H1 (cell line): ENCODE measurements around the gene AK5. TPM values are rescaled to one million over a fixed set of nuclear protein-coding genes. Genes with fewer than 3 reads are reported as not detected.

Experiments
- CTCF ChIA-PET: fragments of 300-600 bp; sonication (Branson Sonifier 250); formaldehyde crosslinking; loops from one replicate; lab custom pipeline; 2021; ENCODE audit not compliant: partially characterized antibody; lab: Charles Lee
- POLR2A ChIA-PET: fragments of 300-600 bp; sonication (Branson Sonifier 250); formaldehyde crosslinking; loops from one replicate; lab custom pipeline; 2021; ENCODE audit warnings: inconsistent platforms; ENCODE audit not compliant: partially characterized antibody; lab: Charles Lee
- DNase-seq, 2 experiments: peaks; one replicate each; pipeline versions ENCODE4 v3.0.0 to v3.0.0-alpha.2; 2010 to 2022; ENCODE audit warnings: low spot score in 2 of 2, low read depth in 1 of 2, mixed read lengths in 1 of 2
- FAIRE-seq: peaks from 2 replicates; lab custom pipeline; 2011; peaks lifted over from hg19 to GRCh38; lab: Jason Lieb, UNC
- H2AFZ ChIP-seq: 2 replicates; pipeline ENCODE4 v1.8.1; 2012; ENCODE audit warnings: low read length, inconsistent platforms
- H2AK5ac ChIP-seq: 2 replicates; pipeline ENCODE4 v1.6.1; 2013; ENCODE audit warnings: low read depth, low read length
- H2BK120ac ChIP-seq: replicated peaks from 2 replicates; pipeline ENCODE3; 2013; ENCODE audit warnings: low read depth, low read length, inconsistent platforms
- H2BK12ac ChIP-seq: 2 replicates; pipeline ENCODE4 v1.6.1; 2013; ENCODE audit warnings: low read depth, low read length
- H2BK15ac ChIP-seq: 2 replicates; pipeline ENCODE4 v1.6.1; 2013; ENCODE audit warnings: low read length
- H2BK20ac ChIP-seq: 2 replicates; pipeline ENCODE4 v1.6.1; 2013; ENCODE audit warnings: low read length
- H2BK5ac ChIP-seq: 2 replicates; pipeline ENCODE4 v1.6.1; 2013; ENCODE audit warnings: low read depth, low read length
- H3K14ac ChIP-seq: 2 replicates; pipeline ENCODE4 v1.6.1; 2013; ENCODE audit warnings: inconsistent platforms; ENCODE audit not compliant: insufficient read length
- H3K18ac ChIP-seq: 2 replicates; pipeline ENCODE4 v1.6.1; 2013; ENCODE audit warnings: low read length; ENCODE audit errors: extremely low read depth
- H3K23ac ChIP-seq: 2 replicates; pipeline ENCODE4 v1.6.1; 2013; ENCODE audit warnings: inconsistent platforms; ENCODE audit not compliant: insufficient read length
- H3K23me2 ChIP-seq: 2 replicates; pipeline ENCODE4 v1.6.1; 2013; ENCODE audit warnings: low read depth, low read length
- H3K27ac ChIP-seq: 2 replicates; pipeline ENCODE4 v1.6.1; 2011; ENCODE audit warnings: low read depth, low read length, inconsistent platforms
- H3K27me3 ChIP-seq, 4 experiments: replicated peaks in 1 of 4; 1 replicate in 1 of 4; 2 replicates in 3 of 4; pipeline versions ENCODE4 v1.6.1 to v1.8.1; 2011 to 2013; ENCODE audit warnings: low read length in 3 of 4, mild to moderate bottlenecking in 3 of 4, inconsistent platforms in 2 of 4, mixed read lengths in 2 of 4, moderate library complexity in 1 of 4; ENCODE audit not compliant: control insufficient read depth in 3 of 4, insufficient read depth in 3 of 4; ENCODE audit errors: extremely low read depth in 1 of 4
- H3K36me3 ChIP-seq, 4 experiments: 2 replicates each; pipeline versions ENCODE4 v1.6.1 to v1.8.1; 2011 to 2013; ENCODE audit warnings: mild to moderate bottlenecking in 4 of 4, low read length in 3 of 4, moderate library complexity in 2 of 4, control low read depth in 1 of 4, inconsistent platforms in 1 of 4; ENCODE audit not compliant: insufficient read depth in 4 of 4, control insufficient read depth in 2 of 4
- H3K4ac ChIP-seq: replicated peaks from 2 replicates; pipeline ENCODE3; 2013; ENCODE audit warnings: low read length, low read depth, mixed read lengths, inconsistent platforms; ENCODE audit not compliant: insufficient read length
- H3K4me1 ChIP-seq, 4 experiments: replicated peaks in 1 of 4; 1 replicate in 1 of 4; 2 replicates in 3 of 4; pipeline versions ENCODE4 v1.6.1 to v1.8.1; 2011 to 2013; ENCODE audit warnings: low read length in 3 of 4, inconsistent platforms in 2 of 4, mixed read lengths in 1 of 4; ENCODE audit not compliant: insufficient read depth in 4 of 4, control insufficient read depth in 3 of 4
- H3K4me2 ChIP-seq, 2 experiments: 2 replicates each; pipeline versions ENCODE4 v1.6.1 to v1.8.1; 2011 to 2013; ENCODE audit warnings: low read depth in 2 of 2, low read length in 2 of 2, control low read depth in 1 of 2, inconsistent platforms in 1 of 2, mild to moderate bottlenecking in 1 of 2; ENCODE audit not compliant: insufficient read depth in 1 of 2
- H3K4me3 ChIP-seq, 4 experiments: fragments of 200-600, 300-600 bp in 1 of 4; sonication (generic), shearing (Covaris generic), sonication (Bioruptor Twin) in 1 of 4; 2 replicates each; pipeline versions ENCODE4 v1.5.1 to v1.8.1; 2011 to 2016; ENCODE audit warnings: low read length in 4 of 4, low read depth in 3 of 4, control low read depth in 2 of 4, inconsistent platforms in 2 of 4, mild to moderate bottlenecking in 2 of 4, mixed read lengths in 1 of 4, moderate library complexity in 1 of 4; ENCODE audit not compliant: insufficient read depth in 2 of 4; ENCODE audit errors: extremely low read depth in 1 of 4
- H3K56ac ChIP-seq: replicated peaks from 2 replicates; pipeline ENCODE3; 2013; ENCODE audit warnings: low read depth, mild to moderate bottlenecking, mixed read lengths, low read length, inconsistent platforms; ENCODE audit not compliant: insufficient read length
- H3K79me1 ChIP-seq: 2 replicates; pipeline ENCODE4 v1.6.1; 2013; ENCODE audit warnings: low read depth, low read length, control low read depth
- H3K79me2 ChIP-seq, 2 experiments: 2 replicates each; pipeline versions ENCODE4 v1.6.1 to v1.8.1; 2012 to 2013; ENCODE audit warnings: low read length in 2 of 2, mild to moderate bottlenecking in 2 of 2, inconsistent platforms in 1 of 2; ENCODE audit not compliant: insufficient read depth in 2 of 2, control insufficient read depth in 1 of 2
- H3K9ac ChIP-seq, 4 experiments: replicated peaks in 1 of 4; 1 replicate in 1 of 4; 2 replicates in 3 of 4; pipeline versions ENCODE4 v1.6.1 to v1.8.1; 2011 to 2013; ENCODE audit warnings: low read depth in 3 of 4, low read length in 3 of 4, control low read depth in 2 of 4, mild to moderate bottlenecking in 2 of 4, moderate library complexity in 2 of 4, inconsistent platforms in 1 of 4; ENCODE audit errors: extremely low read depth in 1 of 4
- H3K9me3 ChIP-seq, 2 experiments: 2 replicates each; pipeline versions ENCODE4 v1.6.1 to v1.8.1; 2012 to 2013; ENCODE audit warnings: mild to moderate bottlenecking in 2 of 2, moderate library complexity in 2 of 2, control low read depth in 1 of 2, inconsistent platforms in 1 of 2, low read depth in 1 of 2, low read length in 1 of 2, mixed read lengths in 1 of 2; ENCODE audit not compliant: insufficient read depth in 2 of 2
- H4K20me1 ChIP-seq, 2 experiments: replicated peaks in 1 of 2; 2 replicates each; pipeline versions ENCODE3 to v1.8.1; 2011 to 2013; ENCODE audit warnings: inconsistent platforms in 2 of 2, low read length in 2 of 2, mild to moderate bottlenecking in 1 of 2; ENCODE audit not compliant: insufficient read depth in 2 of 2, control insufficient read depth in 1 of 2
- H4K5ac ChIP-seq: 2 replicates; pipeline ENCODE4 v1.6.1; 2013; ENCODE audit warnings: low read length, low read depth, mixed read lengths, inconsistent platforms; ENCODE audit not compliant: insufficient read length
- H4K8ac ChIP-seq: 2 replicates; pipeline ENCODE4 v1.8.0; 2013; ENCODE audit warnings: mild to moderate bottlenecking, moderate library complexity, low read length, inconsistent platforms; ENCODE audit not compliant: insufficient read depth; ENCODE audit errors: extremely low read depth
- H4K91ac ChIP-seq: replicated peaks from 2 replicates; pipeline ENCODE3; 2013; ENCODE audit warnings: low read length, mixed read lengths, inconsistent platforms; ENCODE audit not compliant: insufficient read length
- WGBS, 2 experiments: shearing (Covaris generic) in 1 of 2; methylation state at CpG; one replicate each; pipeline versions ENCODE4 v1.1.6 to v1.1.7; 2013 to 2015; ENCODE audit warnings: low lambda C conversion rate in 2 of 2, mixed read lengths in 2 of 2, inconsistent platforms in 1 of 2, low coverage in 1 of 2, missing lambda C conversion rate in 1 of 2; ENCODE audit not compliant: insufficient replicate concordance in 2 of 2, insufficient coverage in 1 of 2, insufficient read length in 1 of 2; ENCODE audit errors: extremely low coverage in 1 of 2, missing lambda C conversion rate in 1 of 2; 5-methylcytosine and 5-hydroxymethylcytosine counted together
- polyA plus RNA-seq, 7 experiments: library from polyadenylated mRNA; depleted of rRNA in 3 of 7; stranded (reverse) in 5 of 7; unstranded in 2 of 7; fragments of >200 nt in 5 of 7; fragments of 200-250 nt in 2 of 7; gene quantifications; 1 replicate in 5 of 7; 2 replicates in 1 of 7; 4 replicates in 1 of 7; pipeline versions ENCODE4 v1.2.1 to v1.2.3, GENCODE V29; 2011 to 2013; ENCODE audit warnings: missing spikeins in 2 of 7, mixed read lengths in 2 of 7
- total RNA-seq: library from RNA; stranded (reverse); fragmentation: NEBNext Ultra II Directional; extraction: Animal tissue kit (Norgen Biotek cat#: 25700); gene quantifications from 2 replicates; pipeline ENCODE4 v1.2.1, GENCODE V29; 2021
- TF ChIP-seq, protein P1 (sequence below): IDR thresholded peaks from 2 replicates; pipeline ENCODE4 v1.6.1; 2012; ENCODE audit warnings: inconsistent platforms

The AK5 gene
- total and polyA plus RNA-seq, 2 of the 8 experiments (the other 6 are each of a cell fraction or from before 2014, with no cell fraction given): 2.0 to 7.1 TPM

DNA sequence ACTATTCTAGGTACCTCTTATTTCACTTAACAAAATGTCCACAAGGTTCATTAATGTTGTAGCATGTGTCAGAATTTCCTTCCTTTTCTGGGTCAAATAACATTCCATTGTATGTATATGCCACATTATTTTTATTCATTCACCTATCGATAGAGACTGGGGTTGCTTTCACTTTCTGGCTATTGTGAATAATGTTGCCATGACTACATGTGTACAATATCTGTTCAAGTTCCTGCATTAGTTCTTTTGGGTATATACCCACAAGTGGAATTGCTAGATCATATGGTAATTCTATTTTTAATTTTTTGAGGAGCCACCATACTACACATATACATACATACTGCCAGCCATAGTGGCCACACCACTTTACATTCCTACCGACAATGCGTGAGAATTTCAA lies 242.2 kb downstream of the AK5 start:
- Histone ChIP-seq H2BK120ac (no peak overlapping the region), H2AFZ (no peak overlapping the region), H3K36me3 (no peaks in the 10 kb centered on the region), H3K4me2 (no peak overlapping the region), H3K27ac (no peak overlapping the region), H3K23ac (no peak overlapping the region), H2BK15ac (no peak overlapping the region), H3K4me3 (no peak overlapping the region), H4K5ac (no peak overlapping the region), H2BK12ac (no peak overlapping the region), H3K79me1 (no peaks in the 10 kb centered on the region), H3K4ac (no peak overlapping the region), H3K79me2 (no peaks in the 10 kb centered on the region), H3K56ac (no peak overlapping the region), H3K9me3 (no peaks in the 10 kb centered on the region), H2BK20ac (no peak overlapping the region), H3K18ac (no peak overlapping the region), H4K91ac (no peak overlapping the region), H3K4me1 (no peaks in the 10 kb centered on the region), H4K8ac (no peak overlapping the region), H2BK5ac (no peak overlapping the region), H4K20me1 (no peaks in the 10 kb centered on the region), H3K27me3 (no peaks in the 10 kb centered on the region), H3K23me2 (no peaks in the 10 kb centered on the region), H3K14ac (no peak overlapping the region), H2AK5ac (no peak overlapping the region), H3K9ac (no peak overlapping the region)
- CTCF ChIA-PET: interaction anchor here (0.5 to 1.1 kb wide), 2 partner anchors 9 to 392 kb away, joined by 3 to 9 read pairs; no protein-coding TSS in a partner anchor
- POLR2A ChIA-PET: interaction anchor here (1.1 kb wide), 1 partner anchor 10 kb away, joined by 3 read pairs; no protein-coding TSS in a partner anchor
- no peak for DNase-seq
- no peak for FAIRE-seq
- 89% methylated on average over 3 of the region's 3 CpGs; no CpG with 5 or more reads in 1 of the 2 experiments for WGBS, 2 experiments
- TF ChIP-seq, protein P1, sequence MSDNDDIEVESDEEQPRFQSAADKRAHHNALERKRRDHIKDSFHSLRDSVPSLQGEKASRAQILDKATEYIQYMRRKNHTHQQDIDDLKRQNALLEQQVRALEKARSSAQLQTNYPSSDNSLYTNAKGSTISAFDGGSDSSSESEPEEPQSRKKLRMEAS: no peak
